HepG2 (cell line): ENCODE data around the gene ENTPD6. TPM values are rescaled to one million over a fixed set of nuclear protein-coding genes. Genes with fewer than 3 reads are reported as not detected.

ENCODE experiments used
- HNF4A ChIP-seq: sonication (generic); formaldehyde crosslinking; IDR thresholded peaks from 2 replicates; pipeline ENCODE4 v1.4.0; 2020; ENCODE audit warnings: missing genetic modification reagents
- ISL2 ChIP-seq: sonication (generic); formaldehyde crosslinking; IDR thresholded peaks from 2 replicates; pipeline ENCODE4 v1.5.0; 2020; ENCODE audit warnings: missing genetic modification reagents
- LCORL ChIP-seq, 2 experiments: fragments of 450-650 bp in 1 of 2; sonication (generic) in 1 of 2; formaldehyde crosslinking in 1 of 2; IDR thresholded peaks; 2 replicates each; pipeline versions ENCODE4 v1.5.0 to v1.6.1; 2017 to 2020; ENCODE audit warnings: antibody characterized with exemption in 1 of 2, missing genetic modification reagents in 1 of 2
- MAFG ChIP-seq: sonication (generic); formaldehyde crosslinking; IDR thresholded peaks from 2 replicates; pipeline ENCODE4 v1.5.1; 2020; ENCODE audit warnings: mild to moderate bottlenecking, missing genetic modification reagents
- MYPOP ChIP-seq: sonication (generic); formaldehyde crosslinking; IDR thresholded peaks from 2 replicates; pipeline ENCODE4 v1.8.1; 2023; ENCODE audit warnings: mild to moderate bottlenecking, moderate library complexity, missing genetic modification reagents
- NFKB2 ChIP-seq: sonication (generic); formaldehyde crosslinking; IDR thresholded peaks from 2 replicates; pipeline ENCODE4 v1.4.0; 2020; ENCODE audit warnings: missing genetic modification reagents, borderline replicate concordance
- NFKBIZ ChIP-seq: IDR thresholded peaks from 2 replicates; pipeline ENCODE4 v1.6.1; 2018; ENCODE audit warnings: missing genetic modification reagents, missing compliant biosample characterization
- POLR2G ChIP-seq: fragments of 200-400 bp; formaldehyde crosslinking; IDR thresholded peaks from 2 replicates; pipeline ENCODE4 v1.6.1; 2018; ENCODE audit warnings: mild to moderate bottlenecking, low read depth, low read length, moderate library complexity
- SALL1 ChIP-seq: sonication (generic); formaldehyde crosslinking; IDR thresholded peaks from 2 replicates; pipeline ENCODE4 v1.8.0; 2022; ENCODE audit warnings: mild to moderate bottlenecking, missing genetic modification reagents
- SAP130 ChIP-seq: IDR thresholded peaks from 2 replicates; pipeline ENCODE4 v1.6.1; 2016; ENCODE audit warnings: low read depth
- TFAP4 ChIP-seq: sonication (generic); IDR thresholded peaks from 2 replicates; pipeline ENCODE4 v1.6.1; 2016; ENCODE audit warnings: low read depth, borderline replicate concordance
- ZFP36L2 ChIP-seq: sonication (generic); formaldehyde crosslinking; IDR thresholded peaks from 2 replicates; pipeline ENCODE4 v1.4.0; 2020; ENCODE audit warnings: missing genetic modification reagents
- ZNF547 ChIP-seq: sonication (generic); formaldehyde crosslinking; IDR thresholded peaks from 2 replicates; pipeline ENCODE4 v1.5.1; 2020; ENCODE audit warnings: mild to moderate bottlenecking, missing genetic modification reagents
- ZNF749 ChIP-seq: sonication (generic); formaldehyde crosslinking; IDR thresholded peaks from 2 replicates; pipeline ENCODE4 v1.8.0; 2022; ENCODE audit warnings: mild to moderate bottlenecking, missing genetic modification reagents, moderate library complexity, borderline replicate concordance
- ZNF839 ChIP-seq: sonication (generic); formaldehyde crosslinking; IDR thresholded peaks from 2 replicates; pipeline ENCODE4 v1.4.0; 2020; ENCODE audit warnings: missing genetic modification reagents, mild to moderate bottlenecking, borderline replicate concordance
- ZSCAN25 ChIP-seq: sonication (generic); formaldehyde crosslinking; IDR thresholded peaks from 2 replicates; pipeline ENCODE4 v1.8.0; 2022; ENCODE audit warnings: mild to moderate bottlenecking, missing genetic modification reagents
- polyA plus RNA-seq, 8 experiments: library from polyadenylated mRNA; depleted of rRNA in 3 of 8; stranded (reverse) in 7 of 8; unstranded in 1 of 8; fragments of >200 nt; fragmentation: Illumina TruSeq in 4 of 8; extraction: Trizol in 4 of 8; gene quantifications; 2 replicates each; pipeline versions ENCODE4 v1.2.1 to v1.2.3, GENCODE V29; 2011 to 2016; ENCODE audit warnings: low read depth in 4 of 8, missing spikeins in 1 of 8, mixed read lengths in 1 of 8; ENCODE audit not compliant: insufficient read depth in 1 of 8
- total RNA-seq, 5 experiments: library from RNA; depleted of rRNA; stranded (reverse); fragments of >200 nt; fragmentation: Illumina TruSeq; extraction: Trizol; gene quantifications; 2 replicates each; pipeline ENCODE4 v1.2.3, GENCODE V29; 2016; ENCODE audit warnings: low read depth in 1 of 5
- TF ChIP-seq, protein P1 (sequence below): sonication (generic); formaldehyde crosslinking; IDR thresholded peaks from 2 replicates; pipeline ENCODE4 v1.4.0; 2020; ENCODE audit warnings: mild to moderate bottlenecking, missing genetic modification reagents
- TF ChIP-seq, protein P2 (sequence below): sonication (generic); formaldehyde crosslinking; IDR thresholded peaks from 2 replicates; pipeline ENCODE4 v1.4.0; 2020; ENCODE audit warnings: missing genetic modification reagents
- TF ChIP-seq, protein P3 (sequence below): IDR thresholded peaks from 2 replicates; pipeline ENCODE4 v1.4.0; 2020; ENCODE audit warnings: mild to moderate bottlenecking, missing genetic modification reagents

Gene ENTPD6
- total and polyA plus RNA-seq, 2 of the 13 experiments (the other 11 are each of a cell fraction or from before 2014, with no cell fraction given), result 164 to 172 TPM

- TF ChIP-seq, protein P1, sequence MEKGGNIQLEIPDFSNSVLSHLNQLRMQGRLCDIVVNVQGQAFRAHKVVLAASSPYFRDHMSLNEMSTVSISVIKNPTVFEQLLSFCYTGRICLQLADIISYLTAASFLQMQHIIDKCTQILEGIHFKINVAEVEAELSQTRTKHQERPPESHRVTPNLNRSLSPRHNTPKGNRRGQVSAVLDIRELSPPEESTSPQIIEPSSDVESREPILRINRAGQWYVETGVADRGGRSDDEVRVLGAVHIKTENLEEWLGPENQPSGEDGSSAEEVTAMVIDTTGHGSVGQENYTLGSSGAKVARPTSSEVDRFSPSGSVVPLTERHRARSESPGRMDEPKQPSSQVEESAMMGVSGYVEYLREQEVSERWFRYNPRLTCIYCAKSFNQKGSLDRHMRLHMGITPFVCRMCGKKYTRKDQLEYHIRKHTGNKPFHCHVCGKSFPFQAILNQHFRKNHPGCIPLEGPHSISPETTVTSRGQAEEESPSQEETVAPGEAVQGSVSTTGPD (CRISPR knock-in tag), result peak; percentile 94
- TF ChIP-seq ZNF547 (CRISPR knock-in tag), result no peak
- no peak for TF ChIP-seq ZSCAN25 (CRISPR knock-in tag)
- TF ChIP-seq NFKB2 (CRISPR knock-in tag), result peak; percentile 24; the same call in 1 of the 2 replicates
- TF ChIP-seq MAFG, result no peak
- no peak for TF ChIP-seq LCORL (IDR thresholded peaks at IDR 0.05)
- TF ChIP-seq LCORL (CRISPR knock-in tag; IDR thresholded peaks at IDR 0.05), result peak; percentile 57; the same call in 1 of the 2 replicates
- no peak for TF ChIP-seq NFKBIZ (CRISPR knock-in tag)
- no peak; the same call in 1 of the 2 replicates for TF ChIP-seq HNF4A (CRISPR knock-in tag)
- TF ChIP-seq ISL2, result 0 out of 2 replicates have a peak, but pooled peaks have one; percentile 42
- no peak for TF ChIP-seq ZFP36L2 (CRISPR knock-in tag)
- TF ChIP-seq ZNF839 (CRISPR knock-in tag), result 0 out of 2 replicates have a peak, but pooled peaks have one; percentile 62
- TF ChIP-seq SALL1 (CRISPR knock-in tag), result peak; percentile 58; the same call in 1 of the 2 replicates
- 0 out of 2 replicates have a peak, but pooled peaks have one; percentile 25 for TF ChIP-seq POLR2G
- TF ChIP-seq, protein P2, sequence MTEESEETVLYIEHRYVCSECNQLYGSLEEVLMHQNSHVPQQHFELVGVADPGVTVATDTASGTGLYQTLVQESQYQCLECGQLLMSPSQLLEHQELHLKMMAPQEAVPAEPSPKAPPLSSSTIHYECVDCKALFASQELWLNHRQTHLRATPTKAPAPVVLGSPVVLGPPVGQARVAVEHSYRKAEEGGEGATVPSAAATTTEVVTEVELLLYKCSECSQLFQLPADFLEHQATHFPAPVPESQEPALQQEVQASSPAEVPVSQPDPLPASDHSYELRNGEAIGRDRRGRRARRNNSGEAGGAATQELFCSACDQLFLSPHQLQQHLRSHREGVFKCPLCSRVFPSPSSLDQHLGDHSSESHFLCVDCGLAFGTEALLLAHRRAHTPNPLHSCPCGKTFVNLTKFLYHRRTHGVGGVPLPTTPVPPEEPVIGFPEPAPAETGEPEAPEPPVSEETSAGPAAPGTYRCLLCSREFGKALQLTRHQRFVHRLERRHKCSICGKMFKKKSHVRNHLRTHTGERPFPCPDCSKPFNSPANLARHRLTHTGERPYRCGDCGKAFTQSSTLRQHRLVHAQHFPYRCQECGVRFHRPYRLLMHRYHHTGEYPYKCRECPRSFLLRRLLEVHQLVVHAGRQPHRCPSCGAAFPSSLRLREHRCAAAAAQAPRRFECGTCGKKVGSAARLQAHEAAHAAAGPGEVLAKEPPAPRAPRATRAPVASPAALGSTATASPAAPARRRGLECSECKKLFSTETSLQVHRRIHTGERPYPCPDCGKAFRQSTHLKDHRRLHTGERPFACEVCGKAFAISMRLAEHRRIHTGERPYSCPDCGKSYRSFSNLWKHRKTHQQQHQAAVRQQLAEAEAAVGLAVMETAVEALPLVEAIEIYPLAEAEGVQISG (CRISPR knock-in tag), result 0 out of 2 replicates have a peak, but pooled peaks have one; percentile 31
- peak; percentile 58; the same call in 1 of the 2 replicates for TF ChIP-seq MYPOP (CRISPR knock-in tag)
- no peak for TF ChIP-seq ZNF749 (CRISPR knock-in tag)
- peak; percentile 64 for TF ChIP-seq SAP130 (CRISPR knock-in tag)
- TF ChIP-seq, protein P3, sequence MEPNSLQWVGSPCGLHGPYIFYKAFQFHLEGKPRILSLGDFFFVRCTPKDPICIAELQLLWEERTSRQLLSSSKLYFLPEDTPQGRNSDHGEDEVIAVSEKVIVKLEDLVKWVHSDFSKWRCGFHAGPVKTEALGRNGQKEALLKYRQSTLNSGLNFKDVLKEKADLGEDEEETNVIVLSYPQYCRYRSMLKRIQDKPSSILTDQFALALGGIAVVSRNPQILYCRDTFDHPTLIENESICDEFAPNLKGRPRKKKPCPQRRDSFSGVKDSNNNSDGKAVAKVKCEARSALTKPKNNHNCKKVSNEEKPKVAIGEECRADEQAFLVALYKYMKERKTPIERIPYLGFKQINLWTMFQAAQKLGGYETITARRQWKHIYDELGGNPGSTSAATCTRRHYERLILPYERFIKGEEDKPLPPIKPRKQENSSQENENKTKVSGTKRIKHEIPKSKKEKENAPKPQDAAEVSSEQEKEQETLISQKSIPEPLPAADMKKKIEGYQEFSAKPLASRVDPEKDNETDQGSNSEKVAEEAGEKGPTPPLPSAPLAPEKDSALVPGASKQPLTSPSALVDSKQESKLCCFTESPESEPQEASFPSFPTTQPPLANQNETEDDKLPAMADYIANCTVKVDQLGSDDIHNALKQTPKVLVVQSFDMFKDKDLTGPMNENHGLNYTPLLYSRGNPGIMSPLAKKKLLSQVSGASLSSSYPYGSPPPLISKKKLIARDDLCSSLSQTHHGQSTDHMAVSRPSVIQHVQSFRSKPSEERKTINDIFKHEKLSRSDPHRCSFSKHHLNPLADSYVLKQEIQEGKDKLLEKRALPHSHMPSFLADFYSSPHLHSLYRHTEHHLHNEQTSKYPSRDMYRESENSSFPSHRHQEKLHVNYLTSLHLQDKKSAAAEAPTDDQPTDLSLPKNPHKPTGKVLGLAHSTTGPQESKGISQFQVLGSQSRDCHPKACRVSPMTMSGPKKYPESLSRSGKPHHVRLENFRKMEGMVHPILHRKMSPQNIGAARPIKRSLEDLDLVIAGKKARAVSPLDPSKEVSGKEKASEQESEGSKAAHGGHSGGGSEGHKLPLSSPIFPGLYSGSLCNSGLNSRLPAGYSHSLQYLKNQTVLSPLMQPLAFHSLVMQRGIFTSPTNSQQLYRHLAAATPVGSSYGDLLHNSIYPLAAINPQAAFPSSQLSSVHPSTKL (CRISPR knock-in tag), result peak; percentile 87
- TF ChIP-seq TFAP4, result peak; percentile 23; the same call in 1 of the 2 replicates
Measured at GRCh38 chr20:25233016-25233772, 37.7 kb downstream of the ENTPD6 start (continued).
